PC-9 (cell line): ENCODE measurements around the gene SPATA20.

Source experiments
- EZH2 ChIP-seq: fragments of 200-600 bp; sonication (generic); IDR thresholded peaks from 2 replicates; pipeline ENCODE4 v1.8.0; 2017; ENCODE audit warnings: antibody characterized with exemption, low read depth
- TF ChIP-seq, protein P1 (sequence below): fragments of 200-600 bp; sonication (generic); conservative IDR thresholded peaks from 2 replicates; pipeline ENCODE4 v1.6.1; 2017; ENCODE audit warnings: mixed run types, antibody characterized with exemption, mild to moderate bottlenecking, moderate library complexity

- TF ChIP-seq, protein P1, sequence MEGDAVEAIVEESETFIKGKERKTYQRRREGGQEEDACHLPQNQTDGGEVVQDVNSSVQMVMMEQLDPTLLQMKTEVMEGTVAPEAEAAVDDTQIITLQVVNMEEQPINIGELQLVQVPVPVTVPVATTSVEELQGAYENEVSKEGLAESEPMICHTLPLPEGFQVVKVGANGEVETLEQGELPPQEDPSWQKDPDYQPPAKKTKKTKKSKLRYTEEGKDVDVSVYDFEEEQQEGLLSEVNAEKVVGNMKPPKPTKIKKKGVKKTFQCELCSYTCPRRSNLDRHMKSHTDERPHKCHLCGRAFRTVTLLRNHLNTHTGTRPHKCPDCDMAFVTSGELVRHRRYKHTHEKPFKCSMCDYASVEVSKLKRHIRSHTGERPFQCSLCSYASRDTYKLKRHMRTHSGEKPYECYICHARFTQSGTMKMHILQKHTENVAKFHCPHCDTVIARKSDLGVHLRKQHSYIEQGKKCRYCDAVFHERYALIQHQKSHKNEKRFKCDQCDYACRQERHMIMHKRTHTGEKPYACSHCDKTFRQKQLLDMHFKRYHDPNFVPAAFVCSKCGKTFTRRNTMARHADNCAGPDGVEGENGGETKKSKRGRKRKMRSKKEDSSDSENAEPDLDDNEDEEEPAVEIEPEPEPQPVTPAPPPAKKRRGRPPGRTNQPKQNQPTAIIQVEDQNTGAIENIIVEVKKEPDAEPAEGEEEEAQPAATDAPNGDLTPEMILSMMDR, result no peak
- TF ChIP-seq EZH2, result no peak
Measured at GRCh38 chr17:50563092-50563511, 16.1 kb downstream of the SPATA20 start.
